ENCODE measurements around the gene PLXNC1.
A peak's percentile ranks its signal among the peaks of the same experiment; 100 is the strongest.

Gene PLXNC1

GRCh38 chr12:94269316-94269999, 121.1 kb downstream of the PLXNC1 start:
- no peak for DNase-seq

GRCh38 chr12:94271351-94271750, 123.0 kb downstream of the PLXNC1 start:
- DNase-seq, result no peak

GRCh38 chr12:94272280-94272679, 123.9 kb downstream of the PLXNC1 start:
- DNase-seq, result no peak

GRCh38 chr12:94273272-94273671, 124.9 kb downstream of the PLXNC1 start:
- no peak for DNase-seq

- DNase-seq, result no peak
Measured at GRCh38 chr12:94276725-94277124, 128.3 kb downstream of the PLXNC1 start.

GRCh38 chr12:94277426-94278000, 129.1 kb downstream of the PLXNC1 start:
- no peak for DNase-seq

- DNase-seq, result peak; percentile 28
Measured at GRCh38 chr12:94280063-94280462, 131.7 kb downstream of the PLXNC1 start.

GRCh38 chr12:94282675-94283074, 134.3 kb downstream of the PLXNC1 start:
- DNase-seq, result no peak

GRCh38 chr12:94284046-94284445, 135.7 kb downstream of the PLXNC1 start:
- no peak for DNase-seq

GRCh38 chr12:94284859-94285258, 136.5 kb downstream of the PLXNC1 start:
- no peak for DNase-seq

GRCh38 chr12:94285943-94286582, 137.7 kb downstream of the PLXNC1 start:
- peak; percentile 96 for DNase-seq

GRCh38 chr12:94286583-94287244, 138.3 kb downstream of the PLXNC1 start:
- DNase-seq, result peak; percentile 27

- DNase-seq, result no peak
Measured at GRCh38 chr12:94287245-94287628, 138.9 kb downstream of the PLXNC1 start.

GRCh38 chr12:94289461-94290312, 141.3 kb downstream of the PLXNC1 start:
- no peak for DNase-seq

- DNase-seq, result peak; percentile 62
Measured at GRCh38 chr12:94290353-94290752, 142.0 kb downstream of the PLXNC1 start.

GRCh38 chr12:94297096-94297699, 148.8 kb downstream of the PLXNC1 start:
- no peak for DNase-seq

- no peak for DNase-seq
Measured at GRCh38 chr12:94297876-94298505, 149.6 kb downstream of the PLXNC1 start.

- no peak for DNase-seq
Measured at GRCh38 chr12:94299846-94300245, 151.5 kb downstream of the PLXNC1 start.

GRCh38 chr12:94304012-94304411, 155.6 kb downstream of the PLXNC1 start:
- DNase-seq, result no peak

- DNase-seq, result no peak
Measured at GRCh38 chr12:94304566-94305061, 156.2 kb downstream of the PLXNC1 start.

GRCh38 chr12:94305130-94305957, 157.0 kb downstream of the PLXNC1 start:
- DNase-seq, result no peak

Measured in NCI-H82 (cell line).